Measurements from ENCODE around the gene APPL1.
"Not testable (repeated sequence)": the region's sequence is repeated elsewhere in the genome, so short reads cannot be mapped to it uniquely, and the experiment has no call there.

The APPL1 gene

GRCh38 chr3:57288403-57288802 lies 60.9 kb downstream of the APPL1 start:
- DNase-seq (ENCODE audit: insufficient read length, low spot score) = no peak
- no peak for TF ChIP-seq PAX5 (IDR thresholded peaks at IDR 0.05; ENCODE audit: insufficient read depth, low read length, severe bottlenecking)
- no peak for TF ChIP-seq SPI1 (IDR thresholded peaks at IDR 0.05; ENCODE audit: low read depth, low read length)
- no peak for TF ChIP-seq POLR2AphosphoS5 (IDR thresholded peaks at IDR 0.05; ENCODE audit: low read depth, low read length)
- no peak for TF ChIP-seq TAF1 (IDR thresholded peaks at IDR 0.05; ENCODE audit: low read depth, low read length)
- TF ChIP-seq POLR2A (IDR thresholded peaks at IDR 0.05; ENCODE audit: low read depth, low read length) = no peak
- no peak for FAIRE-seq

GRCh38 chr3:57292159-57292896 lies 64.8 kb downstream of the APPL1 start, which contains the start of gene ASB14:
Gene ASB14, minus strand, starts transcription at chr3:57292685. Its CDS starts 652 bp downstream, at chr3:57292033.
- no peak for FAIRE-seq
- no peak for DNase-seq (ENCODE audit: insufficient read length, low spot score)
- TF ChIP-seq POU2F2 (IDR thresholded peaks at IDR 0.05; ENCODE audit: low read depth, low read length) = no peak

GRCh38 chr3:57292897-57293526 lies 65.5 kb downstream of the APPL1 start:
- FAIRE-seq = no peak

GRCh38 chr3:57298041-57298440 lies 70.5 kb downstream of the APPL1 start:
- no peak for DNase-seq (ENCODE audit: insufficient read length, low spot score)
- no peak for TF ChIP-seq PAX5 (IDR thresholded peaks at IDR 0.05; ENCODE audit: insufficient read depth, low read length, severe bottlenecking)

More at GRCh38 chr3:57292897-57293526, 65.5 kb downstream of the APPL1 start:
- no peak for TF ChIP-seq TAF1 (IDR thresholded peaks at IDR 0.05; ENCODE audit: low read depth, low read length)
- TF ChIP-seq PAX5 (IDR thresholded peaks at IDR 0.05; ENCODE audit: insufficient read depth, low read length, severe bottlenecking) = no peak
- TF ChIP-seq SPI1 (IDR thresholded peaks at IDR 0.05; ENCODE audit: low read depth, low read length) = no peak
- TF ChIP-seq POU2F2 (IDR thresholded peaks at IDR 0.05; ENCODE audit: low read depth, low read length) = no peak
- TF ChIP-seq POLR2AphosphoS5 (IDR thresholded peaks at IDR 0.05; ENCODE audit: low read depth, low read length) = no peak
- no peak for TF ChIP-seq POLR2A (IDR thresholded peaks at IDR 0.05; ENCODE audit: low read depth, low read length)
- no peak for DNase-seq (ENCODE audit: insufficient read length, low spot score)

GRCh38 chr3:57303520-57303919 lies 76.0 kb downstream of the APPL1 start:
- DNase-seq (ENCODE audit: insufficient read length, low spot score); FAIRE-seq: not testable (repeated sequence)

More at GRCh38 chr3:57298041-57298440, 70.5 kb downstream of the APPL1 start:
- no peak for FAIRE-seq

GRCh38 chr3:57309769-57310360 lies 82.3 kb downstream of the APPL1 start:
- no peak for FAIRE-seq

GRCh38 chr3:57314204-57314603 lies 86.7 kb downstream of the APPL1 start:
- FAIRE-seq (no peak), DNase-seq (ENCODE audit: insufficient read length, low spot score) (no peak)
- no peak for TF ChIP-seq PAX5 (IDR thresholded peaks at IDR 0.05; ENCODE audit: insufficient read depth, low read length, severe bottlenecking)
- TF ChIP-seq POU2F2 (IDR thresholded peaks at IDR 0.05; ENCODE audit: low read depth, low read length) = no peak
- no peak for TF ChIP-seq POLR2A (IDR thresholded peaks at IDR 0.05; ENCODE audit: low read depth, low read length)
- no peak for TF ChIP-seq POLR2AphosphoS5 (IDR thresholded peaks at IDR 0.05; ENCODE audit: low read depth, low read length)
- TF ChIP-seq SPI1 (IDR thresholded peaks at IDR 0.05; ENCODE audit: low read depth, low read length) = no peak
- no peak for TF ChIP-seq TAF1 (IDR thresholded peaks at IDR 0.05; ENCODE audit: low read depth, low read length)

More at GRCh38 chr3:57309769-57310360, 82.3 kb downstream of the APPL1 start:
- TF ChIP-seq SPI1 (IDR thresholded peaks at IDR 0.05; ENCODE audit: low read depth, low read length) (no peak), POU2F2 (IDR thresholded peaks at IDR 0.05; ENCODE audit: low read depth, low read length) (no peak), POLR2AphosphoS5 (IDR thresholded peaks at IDR 0.05; ENCODE audit: low read depth, low read length) (no peak), TAF1 (IDR thresholded peaks at IDR 0.05; ENCODE audit: low read depth, low read length) (no peak), PAX5 (IDR thresholded peaks at IDR 0.05; ENCODE audit: insufficient read depth, low read length, severe bottlenecking) (no peak), POLR2A (IDR thresholded peaks at IDR 0.05; ENCODE audit: low read depth, low read length) (no peak)
- DNase-seq (ENCODE audit: insufficient read length, low spot score) = no peak
